Neuronal stem cell (in vitro differentiated cells): Measurements from ENCODE around the gene SLIT3.
A peak's percentile ranks its signal among the peaks of the same experiment; 100 is the strongest.

Experiments used
- DNase-seq: peaks from one replicate; pipeline ENCODE4 v3.0.0-alpha.2; 2013; ENCODE audit warnings: low spot score
- H2AFZ ChIP-seq: one replicate; pipeline ENCODE4 v1.6.1; 2013; ENCODE audit warnings: mild to moderate bottlenecking, low read length, inconsistent platforms
- H2AK5ac ChIP-seq: 2 replicates; pipeline ENCODE4 v1.6.1; 2013; ENCODE audit warnings: low read depth, mild to moderate bottlenecking, inconsistent platforms, low read length, moderate library complexity, mixed read lengths
- H2BK120ac ChIP-seq: 2 replicates; pipeline ENCODE4 v1.6.1; 2013; ENCODE audit warnings: low read depth, mild to moderate bottlenecking, inconsistent platforms, low read length, moderate library complexity, mixed read lengths
- H2BK12ac ChIP-seq: one replicate; pipeline ENCODE4 v1.6.1; 2013; ENCODE audit warnings: low read length, inconsistent platforms
- H2BK15ac ChIP-seq: 2 replicates; pipeline ENCODE4 v1.6.1; 2013; ENCODE audit warnings: mild to moderate bottlenecking, low read length, inconsistent platforms, mixed read lengths
- H2BK5ac ChIP-seq: one replicate; pipeline ENCODE4 v1.6.1; 2013; ENCODE audit warnings: inconsistent platforms, mild to moderate bottlenecking, low read length, moderate library complexity
- H3K14ac ChIP-seq: one replicate; pipeline ENCODE4 v1.6.1; 2013; ENCODE audit warnings: low read length, inconsistent platforms
- H3K18ac ChIP-seq: 2 replicates; pipeline ENCODE4 v1.6.1; 2013; ENCODE audit warnings: low read length, inconsistent platforms
- H3K23ac ChIP-seq: 2 replicates; pipeline ENCODE4 v1.6.1; 2013; ENCODE audit warnings: low read depth, mild to moderate bottlenecking, mixed read lengths, low read length, inconsistent platforms; ENCODE audit not compliant: poor library complexity
- H3K27ac ChIP-seq: replicated peaks from 3 replicates; pipeline ENCODE4 v1.5.1; 2013; ENCODE audit warnings: low read length, inconsistent platforms
- H3K27me3 ChIP-seq, 3 experiments: 2 replicates each; pipeline ENCODE4 v1.6.1; 2013; ENCODE audit warnings: low read length in 3 of 3, mild to moderate bottlenecking in 2 of 3, inconsistent platforms in 1 of 3, low read depth in 1 of 3, mixed read lengths in 1 of 3, moderate library complexity in 1 of 3; ENCODE audit not compliant: control insufficient read depth in 3 of 3, insufficient read depth in 3 of 3
- H3K36me3 ChIP-seq, 2 donors: replicated peaks in 1 of 2; 2 replicates each; pipeline ENCODE4 v1.6.1; 2013; ENCODE audit warnings: low read length in 2 of 2; ENCODE audit not compliant: control insufficient read depth in 2 of 2, insufficient read depth in 2 of 2
- H3K4ac ChIP-seq: 2 replicates; pipeline ENCODE4 v1.6.1; 2013; ENCODE audit warnings: inconsistent platforms, mild to moderate bottlenecking, low read length, moderate library complexity
- H3K4me1 ChIP-seq, 2 donors: 1 replicate in 1 of 2; 2 replicates in 1 of 2; pipeline ENCODE4 v1.6.1; 2013; ENCODE audit warnings: low read length in 2 of 2, low read depth in 1 of 2; ENCODE audit not compliant: control insufficient read depth in 2 of 2, insufficient read depth in 1 of 2
- H3K4me2 ChIP-seq: one replicate; pipeline ENCODE4 v1.6.1; 2013; ENCODE audit warnings: mild to moderate bottlenecking, low read length, inconsistent platforms; ENCODE audit not compliant: insufficient read depth, poor library complexity, severe bottlenecking
- H3K4me3 ChIP-seq, 2 donors: 2 replicates each; pipeline ENCODE4 v1.5.1; 2013; ENCODE audit warnings: low read length in 2 of 2, mild to moderate bottlenecking in 2 of 2, inconsistent platforms in 1 of 2, moderate library complexity in 1 of 2
- H3K79me1 ChIP-seq: one replicate; pipeline ENCODE4 v1.6.1; 2013; ENCODE audit warnings: low read depth, mild to moderate bottlenecking, inconsistent platforms, low read length, moderate library complexity
- H3K9ac ChIP-seq: one replicate; pipeline ENCODE4 v1.6.1; 2013; ENCODE audit warnings: mild to moderate bottlenecking, low read depth, low read length, inconsistent platforms; ENCODE audit not compliant: poor library complexity
- H3K9me3 ChIP-seq, 2 donors: replicated peaks in 1 of 2; 2 replicates each; pipeline versions ENCODE3 to v1.6.1; 2013; ENCODE audit warnings: low read length in 2 of 2, mild to moderate bottlenecking in 2 of 2, inconsistent platforms in 1 of 2, low read depth in 1 of 2, mixed read lengths in 1 of 2, moderate library complexity in 1 of 2; ENCODE audit not compliant: control insufficient read depth in 2 of 2, insufficient read depth in 1 of 2
- H4K8ac ChIP-seq: one replicate; pipeline ENCODE4 v1.6.1; 2013; ENCODE audit warnings: low read depth, mild to moderate bottlenecking, inconsistent platforms, low read length, moderate library complexity
- H4K91ac ChIP-seq: one replicate; pipeline ENCODE4 v1.6.1; 2013; ENCODE audit warnings: low read length, low read depth, mild to moderate bottlenecking, inconsistent platforms; ENCODE audit not compliant: poor library complexity
- WGBS, 2 donors: extraction: QIAGEN DNeasy Blood & Tissue Kit; methylation state at CpG; one replicate each; pipeline ENCODE4 v1.1.7; 2013; ENCODE audit warnings: missing lambda C conversion rate in 2 of 2, mixed read lengths in 1 of 2; ENCODE audit not compliant: insufficient read length in 2 of 2, insufficient replicate concordance in 1 of 2; ENCODE audit errors: extremely low coverage in 2 of 2; 5-methylcytosine and 5-hydroxymethylcytosine counted together

Gene SLIT3

DNA sequence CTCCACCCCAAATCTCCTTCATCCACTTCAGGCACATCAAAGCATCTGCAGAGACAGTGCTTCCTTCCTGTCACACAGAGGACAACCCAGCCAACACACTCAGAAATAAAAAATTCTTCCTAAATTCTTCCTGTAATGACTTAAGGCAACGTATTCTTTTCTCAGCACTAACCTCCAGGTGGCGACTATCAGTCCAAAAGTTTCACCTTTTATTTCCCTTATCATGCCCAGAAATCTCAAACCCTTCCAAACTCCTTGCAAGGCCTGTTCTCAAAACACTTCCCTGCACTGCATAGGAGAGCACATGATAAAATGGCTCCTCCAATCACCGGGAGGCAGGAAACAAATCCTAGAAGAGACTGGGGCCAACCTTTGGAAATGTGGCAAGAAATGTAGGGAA, 35.1 kb downstream of the SLIT3 start:
- Histone ChIP-seq H3K23ac (no peak overlapping the region), H4K91ac (no peak overlapping the region), H3K27ac (no peak overlapping the region), H3K4me1 (no peaks in the 10 kb centered on the region), H3K79me1 (no peaks in the 10 kb centered on the region), H2BK15ac (no peak overlapping the region), H2AK5ac (no peak overlapping the region), H2BK120ac (no peak overlapping the region), H3K9me3 (no peaks in the 10 kb centered on the region), H3K4ac (no peak overlapping the region), H3K36me3 (no peaks in the 10 kb centered on the region), H4K8ac (no peak overlapping the region), H2BK5ac (no peak overlapping the region), H2AFZ (no peak overlapping the region), H3K4me2 (no peak overlapping the region), H3K9ac (no peak overlapping the region), H2BK12ac (no peak overlapping the region), H3K14ac (no peak overlapping the region), H3K27me3 (no peaks in the 10 kb centered on the region), H3K4me3 (no peak overlapping the region), H3K18ac (no peak overlapping the region)
- no CpG with 5 or more reads among the region's 3 CpGs for WGBS, 2 donors
- no peak for DNase-seq

- no peak overlapping the region for H2AFZ ChIP-seq
- no CpG with 5 or more reads among the region's 7 CpGs for WGBS, 2 donors
These were observed 37.3 kb downstream of the SLIT3 start for GRCh38 chr5:169263591-169263990.

GRCh38 chr5:169260896-169261569, 39.9 kb downstream of the SLIT3 start:
- Histone ChIP-seq H2BK15ac (no peak overlapping the region), H3K27me3 (no peaks in the 10 kb centered on the region), H2BK5ac (no peak overlapping the region), H3K9ac (no peak overlapping the region), H2BK120ac (no peak overlapping the region), H2AK5ac (no peak overlapping the region), H3K4me3 (no peak overlapping the region), H3K79me1 (no peaks in the 10 kb centered on the region), H3K4me2 (no peak overlapping the region), H3K4me1 (no peaks in the 10 kb centered on the region), H3K23ac (no peak overlapping the region), H3K27ac (no peak overlapping the region), H3K4ac (no peak overlapping the region), H3K18ac (no peak overlapping the region), H3K14ac (no peak overlapping the region), H4K91ac (no peak overlapping the region), H4K8ac (no peak overlapping the region), H2AFZ (no peak overlapping the region), H3K36me3 (no peaks in the 10 kb centered on the region), H3K9me3 (no peaks in the 10 kb centered on the region), H2BK12ac (no peak overlapping the region)
- no CpG with 5 or more reads among the region's 3 CpGs for WGBS, 2 donors
- no peak for DNase-seq

More at GRCh38 chr5:169263591-169263990, 37.3 kb downstream of the SLIT3 start:
- H3K4ac ChIP-seq = no peak overlapping the region
- no peak overlapping the region for H2BK12ac ChIP-seq
- no peak overlapping the region for H3K4me3 ChIP-seq
- H4K91ac ChIP-seq = no peak overlapping the region
- H2AK5ac ChIP-seq = no peak overlapping the region
- H3K4me2 ChIP-seq = no peak overlapping the region
- no peak overlapping the region for H4K8ac ChIP-seq
- no peak overlapping the region for H3K14ac ChIP-seq
- no peaks in the 10 kb centered on the region for H3K36me3 ChIP-seq
- H2BK15ac ChIP-seq = no peak overlapping the region
- H3K23ac ChIP-seq = no peak overlapping the region
- peak overlapping the region; percentile 58 for H3K18ac ChIP-seq
- no peak overlapping the region for H2BK5ac ChIP-seq
- H3K79me1 ChIP-seq = no peaks in the 10 kb centered on the region
- no peak overlapping the region for H3K9ac ChIP-seq
- no peaks in the 10 kb centered on the region for H3K4me1 ChIP-seq
- no peaks in the 10 kb centered on the region for H3K27me3 ChIP-seq
- no peak for DNase-seq
- H3K27ac ChIP-seq = no peak overlapping the region
- H2BK120ac ChIP-seq = no peak overlapping the region
- H3K9me3 ChIP-seq = no peaks in the 10 kb centered on the region

DNA sequence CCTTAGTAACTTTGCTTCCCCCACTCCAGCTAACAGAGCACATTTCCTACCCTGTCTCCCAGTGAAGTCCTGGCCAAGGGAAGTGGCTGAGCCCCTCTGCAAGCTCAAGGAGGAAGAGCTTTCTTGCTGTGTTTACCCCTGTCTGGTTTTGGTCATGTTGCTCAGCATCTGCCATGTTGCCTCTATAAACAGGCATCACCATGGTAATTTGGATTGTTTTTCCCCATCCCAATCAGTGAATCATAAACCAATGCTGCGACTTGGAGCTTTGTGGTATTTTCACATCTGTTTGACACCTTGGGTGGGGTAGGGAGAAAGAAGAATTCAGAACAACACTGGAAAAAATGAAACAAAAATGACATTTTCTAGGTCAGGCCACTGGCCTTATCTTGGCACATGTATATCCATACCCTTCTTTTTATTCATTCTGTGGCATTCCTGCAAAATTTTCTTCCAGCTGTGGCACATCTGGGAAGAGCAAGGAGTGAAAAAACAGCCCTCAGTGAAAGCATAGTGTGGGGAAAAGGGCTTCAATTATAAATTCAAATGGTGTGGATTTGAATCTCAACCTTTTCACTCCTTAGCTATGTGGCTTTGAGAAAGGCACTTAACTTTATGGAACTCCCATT, 42.5 kb downstream of the SLIT3 start:
- H3K27ac ChIP-seq = no peak overlapping the region
- DNase-seq = no peak

More for the DNA sequence above, 42.5 kb downstream of the SLIT3 start:
- Histone ChIP-seq H4K8ac (no peak overlapping the region), H3K79me1 (no peaks in the 10 kb centered on the region), H2BK5ac (no peak overlapping the region), H3K9me3 (no peaks in the 10 kb centered on the region), H2BK15ac (no peak overlapping the region), H2BK120ac (no peak overlapping the region), H3K4me2 (no peak overlapping the region), H3K27me3 (no peaks in the 10 kb centered on the region), H3K4ac (no peak overlapping the region), H3K14ac (no peak overlapping the region), H3K4me3 (no peak overlapping the region), H3K9ac (no peak overlapping the region), H2AK5ac (no peak overlapping the region), H2AFZ (no peak overlapping the region), H3K4me1 (no peaks in the 10 kb centered on the region), H3K36me3 (no peaks in the 10 kb centered on the region), H3K18ac (no peak overlapping the region), H4K91ac (no peak overlapping the region), H3K23ac (no peak overlapping the region), H2BK12ac (no peak overlapping the region)
- no CpG with 5 or more reads among the region's 1 CpG for WGBS, 2 donors
